Spleen (tissue), 11 donors: ENCODE data around the gene ST6GALNAC3. TPM values are rescaled to one million over a fixed set of nuclear protein-coding genes. Genes with fewer than 3 reads are reported as not detected.

ENCODE experiments used
- DNase-seq: peaks from one replicate; pipeline ENCODE4 v3.0.0-alpha.2; 2020
- H3K27ac ChIP-seq, 8 donors: fragments of 200-600 bp; sonication (generic) in 7 of 8; 1 replicate in 4 of 8; 2 replicates in 4 of 8; pipeline versions ENCODE4 v1.5.0 to v1.8.0; 2016 to 2021; ENCODE audit warnings: inconsistent platforms in 4 of 8, mild to moderate bottlenecking in 4 of 8, moderate library complexity in 1 of 8
- H3K27me3 ChIP-seq, 7 donors: fragments of 200-600 bp; sonication (generic) in 6 of 7; replicated peaks in 1 of 7; 1 replicate in 4 of 7; 2 replicates in 3 of 7; pipeline versions ENCODE4 v1.5.0 to v1.8.0; 2016 to 2021; ENCODE audit warnings: inconsistent platforms in 3 of 7, mild to moderate bottlenecking in 1 of 7
- H3K36me3 ChIP-seq, 6 donors: fragments of 200-600 bp; sonication (generic) in 5 of 6; 1 replicate in 4 of 6; 2 replicates in 2 of 6; pipeline versions ENCODE4 v1.5.0 to v1.8.0; 2016 to 2021; ENCODE audit warnings: inconsistent platforms in 2 of 6
- H3K4me1 ChIP-seq, 6 donors: fragments of 200-600 bp; sonication (generic) in 5 of 6; 1 replicate in 3 of 6; 2 replicates in 3 of 6; pipeline versions ENCODE4 v1.5.0 to v1.8.0; 2016 to 2021; ENCODE audit warnings: inconsistent platforms in 3 of 6
- H3K4me3 ChIP-seq, 8 donors: fragments of 200-600 bp; sonication (generic) in 7 of 8; 1 replicate in 4 of 8; 2 replicates in 4 of 8; pipeline versions ENCODE4 v1.5.0 to v1.8.0; 2016 to 2021; ENCODE audit warnings: inconsistent platforms in 4 of 8, mild to moderate bottlenecking in 4 of 8, moderate library complexity in 2 of 8
- H3K9me3 ChIP-seq, 8 donors: fragments of 200-600 bp; sonication (generic) in 7 of 8; 1 replicate in 4 of 8; 2 replicates in 4 of 8; pipeline versions ENCODE4 v1.5.0 to v1.8.0; 2016 to 2021; ENCODE audit warnings: inconsistent platforms in 4 of 8
- POLR2A ChIP-seq, 3 donors: fragments of 450-650 bp; IDR thresholded peaks; one replicate each; pipeline ENCODE4 v1.5.1; 2017; ENCODE audit warnings: antibody characterized with exemption in 3 of 3, mild to moderate bottlenecking in 1 of 3
- POLR2AphosphoS5 ChIP-seq, 3 donors: sonication (generic); formaldehyde crosslinking; IDR thresholded peaks; one replicate each; pipeline ENCODE4 v1.5.1; 2017; ENCODE audit warnings: antibody characterized with exemption in 3 of 3
- WGBS, 5 donors: extraction: QIAGEN DNeasy Blood & Tissue Kit in 3 of 5; methylation state at CpG; one replicate each; pipeline versions ENCODE4 v1.1.5 to v1.1.7; 2013 to 2018; 5-methylcytosine and 5-hydroxymethylcytosine counted together
- intact Hi-C: fragments of 100-400 bp; cut with DNase I; formaldehyde crosslinking; loops from one replicate; pipeline ENCODE4 v1.15.0; 2023; ENCODE audit warnings: low total_unique reads
- polyA plus RNA-seq, 3 donors: library from polyadenylated mRNA; stranded (reverse); fragments of 200-250 nt; gene quantifications; one replicate each; pipeline ENCODE4 v1.2.1, GENCODE V29; 2013
- total RNA-seq, 7 donors: library from RNA; depleted of rRNA in 3 of 7; stranded (reverse); fragments of >200 nt in 3 of 7; fragmentation: NEBNext Ultra II Directional in 4 of 7; extraction: Animal tissue kit (Norgen Biotek cat#: 25700) in 4 of 7; gene quantifications; one replicate each; pipeline versions ENCODE4 v1.1.0 to v1.2.1, GENCODE V29; 2016 to 2021
- TF ChIP-seq, protein P1 (sequence below), 11 experiments: fragments of 200-600 bp in 7 of 11; fragments of 450-650 bp in 4 of 11; sonication (generic) in 4 of 11; IDR thresholded peaks in 8 of 11; conservative IDR thresholded peaks in 3 of 11; 1 replicate in 7 of 11; 2 replicates in 4 of 11; pipeline versions ENCODE4 v1.4.0 to v1.8.0; 2016 to 2021; ENCODE audit warnings: antibody characterized with exemption in 11 of 11, inconsistent platforms in 4 of 11, mild to moderate bottlenecking in 1 of 11
- donor health status: healthy with polysubstance abuse.
- donor health status: DM: no; HTN: no; CAD: no; lungs with moderate emphysema.
- donor health status: DM: no; HTN: no; CAD: no.
- donor health status: Bipolar disorder and iron deficiency.
- donor health status: healthy.
- donor health status: DM: no; HTN: no; CAD: no.
- donor health status: DM: yes; HTN: yes; CAD: no.

Gene ST6GALNAC3
- total and polyA plus RNA-seq, 10 donors, result 0.93 to 24.7 (median 10.1) TPM

DNA sequence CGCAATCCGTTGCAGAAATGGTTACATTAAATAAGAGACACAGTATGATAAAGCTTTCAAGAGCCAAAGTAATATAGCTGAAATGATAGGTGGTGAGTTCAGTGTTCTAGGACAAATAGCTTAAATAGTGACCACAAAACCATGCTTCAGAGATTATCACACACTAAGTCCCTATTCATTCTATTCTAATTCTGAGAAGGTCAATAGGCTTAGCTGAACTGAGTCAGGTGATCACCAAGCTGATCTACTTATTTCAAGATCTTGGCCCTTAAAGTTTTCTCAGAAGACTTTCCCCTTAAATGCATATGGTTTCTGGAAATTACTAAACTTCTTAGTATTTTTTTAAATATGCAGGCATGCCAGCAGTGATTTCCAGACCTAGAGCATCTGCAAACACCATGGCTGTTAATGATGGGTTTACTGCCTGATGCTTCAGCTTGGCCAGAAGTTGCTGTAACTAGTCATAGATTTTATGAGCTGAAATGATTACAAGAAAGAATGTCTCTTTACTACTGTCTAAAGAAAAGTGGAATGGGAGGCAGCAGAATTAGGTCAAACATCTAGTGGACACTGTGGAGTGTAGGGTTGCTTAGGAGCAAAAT, 242.9 kb downstream of the ST6GALNAC3 start:
- DNase-seq, result no peak
- H3K4me1 ChIP-seq, result no peaks in the 10 kb centered on the region
- peaks cover 0 to 3% (median 0%) of the 10 kb centered on the region in 8 donors for H3K9me3 ChIP-seq
- WGBS, 5 donors, result 90 to 98% (median 96%) methylated on average over 2 of the region's 2 CpGs
- intact Hi-C loops, result no loop called here
- H3K27ac ChIP-seq, result no peak overlapping the region
- TF ChIP-seq, protein P1, sequence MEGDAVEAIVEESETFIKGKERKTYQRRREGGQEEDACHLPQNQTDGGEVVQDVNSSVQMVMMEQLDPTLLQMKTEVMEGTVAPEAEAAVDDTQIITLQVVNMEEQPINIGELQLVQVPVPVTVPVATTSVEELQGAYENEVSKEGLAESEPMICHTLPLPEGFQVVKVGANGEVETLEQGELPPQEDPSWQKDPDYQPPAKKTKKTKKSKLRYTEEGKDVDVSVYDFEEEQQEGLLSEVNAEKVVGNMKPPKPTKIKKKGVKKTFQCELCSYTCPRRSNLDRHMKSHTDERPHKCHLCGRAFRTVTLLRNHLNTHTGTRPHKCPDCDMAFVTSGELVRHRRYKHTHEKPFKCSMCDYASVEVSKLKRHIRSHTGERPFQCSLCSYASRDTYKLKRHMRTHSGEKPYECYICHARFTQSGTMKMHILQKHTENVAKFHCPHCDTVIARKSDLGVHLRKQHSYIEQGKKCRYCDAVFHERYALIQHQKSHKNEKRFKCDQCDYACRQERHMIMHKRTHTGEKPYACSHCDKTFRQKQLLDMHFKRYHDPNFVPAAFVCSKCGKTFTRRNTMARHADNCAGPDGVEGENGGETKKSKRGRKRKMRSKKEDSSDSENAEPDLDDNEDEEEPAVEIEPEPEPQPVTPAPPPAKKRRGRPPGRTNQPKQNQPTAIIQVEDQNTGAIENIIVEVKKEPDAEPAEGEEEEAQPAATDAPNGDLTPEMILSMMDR (IDR thresholded peaks at IDR 0.05 in 8 of 11, conservative IDR thresholded peaks at IDR 0.05 in 3 of 11), result no peak
- TF ChIP-seq POLR2A (IDR thresholded peaks at IDR 0.05), result no peak
- TF ChIP-seq POLR2AphosphoS5 (IDR thresholded peaks at IDR 0.05), result no peak
- peaks cover 0 to 8% (median 0%) of the 10 kb centered on the region in 6 donors for H3K36me3 ChIP-seq
- no peaks in the 10 kb centered on the region for H3K27me3 ChIP-seq
- H3K4me3 ChIP-seq, result no peak overlapping the region

DNA sequence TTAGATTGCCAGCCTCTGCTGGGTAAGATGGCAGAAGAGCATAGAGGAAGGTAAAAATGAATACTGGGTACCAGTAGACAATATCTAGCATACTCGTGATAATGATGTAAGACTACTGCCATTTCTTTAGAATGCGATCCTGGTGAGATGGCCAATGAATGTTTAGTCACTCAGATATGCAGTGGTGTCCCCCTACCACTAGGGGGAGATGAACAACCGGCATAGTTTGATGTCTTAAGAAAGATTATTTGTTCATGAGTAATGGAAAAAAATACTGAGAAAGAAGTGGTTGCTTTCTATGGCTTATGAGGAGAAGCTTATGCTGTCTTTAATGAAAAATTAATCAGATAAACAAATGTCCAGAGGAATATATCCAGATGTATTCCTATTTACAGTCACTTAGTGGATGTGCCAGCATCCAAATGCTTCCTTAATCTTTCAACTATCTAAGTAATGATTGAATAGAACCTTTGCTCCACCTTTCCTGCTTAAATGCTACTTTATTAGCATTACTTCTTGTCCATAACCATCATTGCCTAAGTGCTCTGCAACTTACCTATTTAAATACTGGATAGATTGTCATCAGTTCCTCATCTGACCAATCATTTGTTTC, 256.6 kb downstream of the ST6GALNAC3 start:
- no peak overlapping the region for H3K27ac ChIP-seq
- 8 to 17% (median 14%) methylated on average over 3 of the region's 3 CpGs for WGBS, 5 donors
- no peaks in the 10 kb centered on the region for H3K36me3 ChIP-seq
- intact Hi-C loops, result no loop called here
- no peaks in the 10 kb centered on the region for H3K27me3 ChIP-seq
- no peak for TF ChIP-seq POLR2A (IDR thresholded peaks at IDR 0.05)
- no peak for TF ChIP-seq POLR2AphosphoS5 (IDR thresholded peaks at IDR 0.05)
- TF ChIP-seq, protein P1 (IDR thresholded peaks at IDR 0.05 in 8 of 11, conservative IDR thresholded peaks at IDR 0.05 in 3 of 11), result peak; percentile 58 to 88 (median 80)
- DNase-seq, result no peak
- no peaks in the 10 kb centered on the region for H3K9me3 ChIP-seq
- H3K4me1 ChIP-seq, result peaks cover 0 to 6% (median 0%) of the 10 kb centered on the region in 6 donors
- H3K4me3 ChIP-seq, result no peak overlapping the region

DNA sequence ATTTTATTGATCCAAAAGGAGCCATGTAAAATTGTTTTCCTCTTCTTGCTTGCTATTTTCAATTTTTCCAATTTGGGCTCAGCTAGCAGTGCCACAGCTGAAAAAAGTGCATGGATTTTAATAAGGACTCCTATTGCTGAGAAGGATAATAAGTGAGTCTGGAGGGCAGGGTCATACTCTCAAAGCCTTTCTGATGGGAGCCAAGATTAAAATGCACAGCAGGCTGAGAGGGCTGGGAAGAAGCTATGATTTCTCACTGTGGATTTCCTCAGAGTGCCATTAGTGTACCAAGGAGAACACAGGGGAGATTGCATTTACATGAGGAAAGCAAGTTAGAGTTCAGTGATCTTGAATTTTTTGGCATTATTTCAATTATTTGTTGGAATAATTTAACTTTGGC, 261.3 kb downstream of the ST6GALNAC3 start:
- Histone ChIP-seq H3K27me3 (no peaks in the 10 kb centered on the region), H3K4me1 (peaks cover 0 to 3% (median 1%) of the 10 kb centered on the region in 6 donors), H3K9me3 (no peaks in the 10 kb centered on the region), H3K27ac (no peak overlapping the region), H3K36me3 (no peaks in the 10 kb centered on the region), H3K4me3 (no peak overlapping the region)
- intact Hi-C loops, result no loop called here
- TF ChIP-seq POLR2AphosphoS5 (IDR thresholded peaks at IDR 0.05) (no peak), POLR2A (IDR thresholded peaks at IDR 0.05) (no peak)
- TF ChIP-seq, protein P1 (IDR thresholded peaks at IDR 0.05 in 8 of 11, conservative IDR thresholded peaks at IDR 0.05 in 3 of 11), result no peak
- DNase-seq, result no peak

DNA sequence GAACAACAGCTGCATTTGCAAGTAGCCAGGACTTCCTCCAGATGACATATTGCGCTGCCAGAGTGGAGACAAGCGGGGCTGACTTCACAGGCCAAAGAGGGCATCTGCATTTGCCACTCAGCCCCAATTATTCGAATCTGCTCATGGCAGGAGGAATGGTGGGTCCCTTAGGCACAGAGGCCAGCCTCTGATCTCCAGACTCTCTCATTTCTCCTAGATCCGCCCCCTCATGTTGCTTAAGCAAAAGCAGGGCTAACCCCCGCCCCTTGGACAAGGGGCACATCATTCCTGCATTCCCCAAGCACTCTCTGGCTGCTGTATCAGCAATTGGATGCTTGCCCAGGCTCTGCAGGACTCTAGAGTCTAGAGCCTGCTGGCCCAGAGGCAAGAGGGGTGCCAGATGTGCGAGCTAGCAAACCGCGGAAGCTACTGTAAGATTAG, 262.4 kb downstream of the ST6GALNAC3 start:
- Histone ChIP-seq H3K27ac (no peak overlapping the region), H3K9me3 (peaks cover 0 to 3% (median 0%) of the 10 kb centered on the region in 8 donors), H3K4me3 (no peak overlapping the region), H3K36me3 (no peaks in the 10 kb centered on the region), H3K4me1 (peaks cover 0 to 2% (median 0%) of the 10 kb centered on the region in 6 donors), H3K27me3 (no peaks in the 10 kb centered on the region)
- WGBS, 5 donors, result 67 to 87% (median 79%) methylated on average over 8 of the region's 8 CpGs
- DNase-seq, result no peak
- intact Hi-C loops, result no loop called here
- TF ChIP-seq POLR2AphosphoS5 (IDR thresholded peaks at IDR 0.05), result no peak
- no peak for TF ChIP-seq POLR2A (IDR thresholded peaks at IDR 0.05)
- TF ChIP-seq, protein P1 (IDR thresholded peaks at IDR 0.05 in 8 of 11, conservative IDR thresholded peaks at IDR 0.05 in 3 of 11), result no peak
